ENCODE results near the gene SFMBT2.
A peak's percentile ranks its signal among the peaks of the same experiment; 100 is the strongest.

SFMBT2 gene

GRCh38 chr10:7133958-7134357 is 276.9 kb downstream of the SFMBT2 start:
- TF ChIP-seq, protein P1, sequence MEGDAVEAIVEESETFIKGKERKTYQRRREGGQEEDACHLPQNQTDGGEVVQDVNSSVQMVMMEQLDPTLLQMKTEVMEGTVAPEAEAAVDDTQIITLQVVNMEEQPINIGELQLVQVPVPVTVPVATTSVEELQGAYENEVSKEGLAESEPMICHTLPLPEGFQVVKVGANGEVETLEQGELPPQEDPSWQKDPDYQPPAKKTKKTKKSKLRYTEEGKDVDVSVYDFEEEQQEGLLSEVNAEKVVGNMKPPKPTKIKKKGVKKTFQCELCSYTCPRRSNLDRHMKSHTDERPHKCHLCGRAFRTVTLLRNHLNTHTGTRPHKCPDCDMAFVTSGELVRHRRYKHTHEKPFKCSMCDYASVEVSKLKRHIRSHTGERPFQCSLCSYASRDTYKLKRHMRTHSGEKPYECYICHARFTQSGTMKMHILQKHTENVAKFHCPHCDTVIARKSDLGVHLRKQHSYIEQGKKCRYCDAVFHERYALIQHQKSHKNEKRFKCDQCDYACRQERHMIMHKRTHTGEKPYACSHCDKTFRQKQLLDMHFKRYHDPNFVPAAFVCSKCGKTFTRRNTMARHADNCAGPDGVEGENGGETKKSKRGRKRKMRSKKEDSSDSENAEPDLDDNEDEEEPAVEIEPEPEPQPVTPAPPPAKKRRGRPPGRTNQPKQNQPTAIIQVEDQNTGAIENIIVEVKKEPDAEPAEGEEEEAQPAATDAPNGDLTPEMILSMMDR (IDR thresholded peaks at IDR 0.05; ENCODE audit: control insufficient read depth, extremely low read depth, insufficient read depth): no peak
- no peak overlapping the region for H3K4me3 ChIP-seq (ENCODE audit: low read depth, low read length)
- no peak for DNase-seq (ENCODE audit: low read depth)

DNA sequence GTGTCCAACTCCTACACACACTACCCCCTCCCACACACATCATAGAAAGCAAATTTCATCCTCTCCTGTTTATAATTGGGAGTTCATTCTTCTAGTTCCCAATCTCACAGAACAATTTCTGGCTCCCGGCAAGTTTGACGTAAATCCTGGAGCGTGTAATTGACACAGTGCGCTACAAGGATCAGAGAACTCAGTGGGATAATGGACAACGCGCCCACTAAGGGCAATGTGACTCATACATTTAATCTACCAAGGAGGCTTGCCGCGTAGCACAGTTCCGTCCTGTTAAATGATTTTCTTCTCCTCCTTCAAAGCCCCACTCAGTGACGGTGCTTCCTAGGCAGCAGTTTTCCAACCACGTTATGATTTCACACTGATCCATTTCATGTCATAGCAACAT is 277.6 kb downstream of the SFMBT2 start:
- TF ChIP-seq, protein P1 (IDR thresholded peaks at IDR 0.05; ENCODE audit: control insufficient read depth, extremely low read depth, insufficient read depth): no peak

DNA sequence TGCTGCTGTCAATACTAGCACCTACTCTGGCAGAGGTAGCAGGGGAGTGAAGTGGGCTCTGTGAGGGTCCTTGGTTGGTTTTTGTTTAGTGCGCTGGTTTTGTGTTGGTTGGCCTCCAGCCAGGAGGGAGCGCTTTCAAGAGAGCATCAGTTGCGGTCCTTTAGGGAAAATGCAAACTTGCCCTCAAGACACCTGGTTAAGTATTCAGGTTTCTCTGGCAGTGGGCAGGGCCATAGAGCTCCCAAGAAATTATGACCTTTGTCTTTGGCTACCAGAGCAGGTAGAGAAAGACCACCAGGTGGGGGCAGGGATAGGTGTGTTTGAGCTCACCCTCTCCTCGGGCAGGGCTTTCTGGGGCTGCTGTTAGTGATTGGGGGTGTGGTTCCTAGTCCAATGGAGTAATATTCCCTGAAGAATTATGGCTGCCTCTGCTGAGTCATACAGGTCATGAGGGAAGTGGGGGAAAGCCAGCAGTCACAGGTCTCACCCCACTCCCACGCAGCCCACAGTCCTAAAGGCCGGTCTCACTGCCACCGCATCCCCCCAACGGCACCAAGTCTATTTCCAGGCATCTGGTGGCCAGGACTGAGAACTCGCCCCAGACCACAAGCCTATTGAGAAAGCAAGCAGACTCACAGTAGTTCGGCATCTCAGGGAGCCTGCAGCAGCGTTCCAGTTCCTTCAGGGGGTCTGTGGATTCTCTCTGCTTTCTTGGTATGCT is 280.5 kb downstream of the SFMBT2 start:
- H3K4me3 ChIP-seq (ENCODE audit: low read depth, low read length): no peak overlapping the region
- TF ChIP-seq, protein P1 (IDR thresholded peaks at IDR 0.05; ENCODE audit: control insufficient read depth, extremely low read depth, insufficient read depth): no peak
- DNase-seq (ENCODE audit: low read depth): no peak

More for the DNA sequence above, 277.6 kb downstream of the SFMBT2 start:
- DNase-seq (ENCODE audit: low read depth): no peak
- H3K4me3 ChIP-seq (ENCODE audit: low read depth, low read length): no peak overlapping the region

GRCh38 chr10:7123774-7124173 is 287.1 kb downstream of the SFMBT2 start:
- no peak for DNase-seq (ENCODE audit: low read depth)
- H3K4me3 ChIP-seq (ENCODE audit: low read depth, low read length): no peak overlapping the region
- TF ChIP-seq, protein P1 (IDR thresholded peaks at IDR 0.05; ENCODE audit: control insufficient read depth, extremely low read depth, insufficient read depth): no peak

GRCh38 chr10:7122561-7122960 is 288.3 kb downstream of the SFMBT2 start:
- no peak for DNase-seq (ENCODE audit: low read depth)
- H3K4me3 ChIP-seq (ENCODE audit: low read depth, low read length): no peak overlapping the region
- TF ChIP-seq, protein P1 (IDR thresholded peaks at IDR 0.05; ENCODE audit: control insufficient read depth, extremely low read depth, insufficient read depth): no peak

DNA sequence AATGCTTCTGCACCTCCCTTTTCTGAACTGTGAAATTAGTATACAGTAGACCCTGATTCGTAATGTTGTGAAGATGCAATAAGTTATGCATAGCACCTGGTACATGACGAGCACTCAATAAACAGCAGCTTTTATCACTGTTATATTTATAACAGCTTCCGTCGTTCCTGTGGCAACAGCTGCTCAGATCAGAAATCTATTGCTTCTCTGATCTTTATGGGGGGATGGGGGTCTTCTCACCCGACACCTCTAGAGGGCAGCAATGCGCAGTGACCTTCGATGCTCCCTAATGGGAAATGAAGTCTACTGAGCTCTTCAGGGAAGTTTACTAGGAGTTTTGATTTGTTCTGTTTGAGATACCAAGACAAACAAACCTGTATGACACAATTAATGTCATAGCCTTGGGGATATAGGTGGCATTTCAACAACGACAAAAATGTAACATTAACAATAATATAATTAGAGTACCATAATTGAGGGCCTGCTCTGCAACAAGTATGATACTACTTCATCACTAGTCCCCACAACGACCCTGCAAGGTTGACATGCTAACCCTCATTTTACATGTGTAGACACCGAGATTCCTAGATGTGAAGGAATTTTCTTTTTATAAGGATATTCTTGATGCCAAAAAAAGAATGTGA is 289.6 kb downstream of the SFMBT2 start:
- DNase-seq (ENCODE audit: low read depth): peak; percentile 35
- no peak overlapping the region for H3K4me3 ChIP-seq (ENCODE audit: low read depth, low read length)
- TF ChIP-seq, protein P1 (IDR thresholded peaks at IDR 0.05; ENCODE audit: control insufficient read depth, extremely low read depth, insufficient read depth): peak; percentile 75

Data from LNCaP clone FGC (cell line).